GM18507 (cell line): Measurements from ENCODE around the gene LRIT2.
A peak's percentile ranks its signal among the peaks of the same experiment; 100 is the strongest.

Source experiments
- DNase-seq: peaks from one replicate; pipeline ENCODE4 v3.0.0; 2011; ENCODE audit warnings: low read depth; ENCODE audit not compliant: insufficient read length; ENCODE audit errors: extremely low spot score
- FAIRE-seq: peaks from 2 replicates; lab custom pipeline; 2011; peaks lifted over from hg19 to GRCh38; lab: Jason Lieb, UNC

LRIT2 gene

GRCh38 chr10:84213076-84213475 is 12.3 kb downstream of the LRIT2 start:
- no peak for FAIRE-seq
- no peak for DNase-seq

GRCh38 chr10:84212014-84212413 is 13.3 kb downstream of the LRIT2 start:
- DNase-seq = no peak
- FAIRE-seq = no peak

GRCh38 chr10:84211566-84211965 is 13.8 kb downstream of the LRIT2 start:
- DNase-seq (no peak), FAIRE-seq (no peak)

- DNase-seq (no peak), FAIRE-seq (no peak)
Observed at GRCh38 chr10:84208023-84208422, 17.3 kb downstream of the LRIT2 start.

- FAIRE-seq (no peak), DNase-seq (no peak)
Observed at GRCh38 chr10:84205853-84206525, 19.4 kb downstream of the LRIT2 start.

GRCh38 chr10:84205049-84205852 is 20.1 kb downstream of the LRIT2 start:
- DNase-seq (peak; percentile 53), FAIRE-seq (peak; percentile 91)

GRCh38 chr10:84204610-84205009 is 20.7 kb downstream of the LRIT2 start:
- DNase-seq (no peak), FAIRE-seq (no peak)

GRCh38 chr10:84204122-84204521 is 21.2 kb downstream of the LRIT2 start:
- DNase-seq = peak; percentile 46
- no peak for FAIRE-seq

- no peak for DNase-seq
- no peak for FAIRE-seq
Observed at GRCh38 chr10:84202349-84202748, 23.0 kb downstream of the LRIT2 start.

GRCh38 chr10:84201682-84202081 is 23.7 kb downstream of the LRIT2 start:
- DNase-seq (no peak), FAIRE-seq (no peak)

- no peak for DNase-seq
Observed at GRCh38 chr10:84201244-84201606, 24.1 kb downstream of the LRIT2 start.

GRCh38 chr10:84200537-84201243 is 24.7 kb downstream of the LRIT2 start:
- DNase-seq (no peak), FAIRE-seq (no peak)

More at GRCh38 chr10:84201244-84201606, 24.1 kb downstream of the LRIT2 start:
- no peak for FAIRE-seq

GRCh38 chr10:84198206-84198915 is 27.0 kb downstream of the LRIT2 start:
- DNase-seq (no peak), FAIRE-seq (no peak)

- FAIRE-seq = no peak
- DNase-seq = no peak
Observed at GRCh38 chr10:84197643-84198042, 27.7 kb downstream of the LRIT2 start.

- no peak for FAIRE-seq
- no peak for DNase-seq
Observed at GRCh38 chr10:84196941-84197340, 28.4 kb downstream of the LRIT2 start.

GRCh38 chr10:84196083-84196482 is 29.3 kb downstream of the LRIT2 start:
- FAIRE-seq (no peak), DNase-seq (no peak)

GRCh38 chr10:84195044-84195830 is 30.1 kb downstream of the LRIT2 start:
- DNase-seq = no peak
- no peak for FAIRE-seq

- DNase-seq (peak; percentile 43), FAIRE-seq (no peak)
Observed at GRCh38 chr10:84194424-84195043, 30.8 kb downstream of the LRIT2 start, which contains the start of gene CDHR1. Gene CDHR1, plus strand, starts transcription at chr10:84194537. Its CDS starts 224 bp downstream, at chr10:84194761.
